SH-SY5Y (cell line): Measurements from ENCODE around the gene EML1.

ENCODE experiments used
- GATA2 ChIP-seq: IDR thresholded peaks from 2 replicates; pipeline ENCODE4 v1.6.1; 2011; ENCODE audit warnings: mild to moderate bottlenecking, low read depth, low read length
- GATA3 ChIP-seq: IDR thresholded peaks from 2 replicates; pipeline ENCODE4 v1.6.1; 2011; ENCODE audit warnings: low read depth, mild to moderate bottlenecking, low read length, moderate library complexity

GRCh38 chr14:99808515-99808914, 15.3 kb downstream of the EML1 start:
- TF ChIP-seq GATA2: no peak
- no peak for TF ChIP-seq GATA3
